GM18502 (cell line): ENCODE measurements around the gene OR2A12.
"Not testable (repeated sequence)": the region's sequence is repeated elsewhere in the genome, so short reads cannot be mapped to it uniquely, and the experiment has no call there.

Experiments used
- ATAC-seq: cut with Tn5 transposase; IDR thresholded peaks from one replicate; pipeline ENCODE4 v1.9.1; 2021; ENCODE audit warnings: mild to moderate bottlenecking; ENCODE audit not compliant: unreplicated experiment, poor library complexity

The OR2A12 gene

GRCh38 chr7:144110272-144110671, 24.2 kb downstream of the OR2A12 start:
- ATAC-seq, result no peak

- ATAC-seq, result no peak
Observed at GRCh38 chr7:144113651-144114050, 27.6 kb downstream of the OR2A12 start.

GRCh38 chr7:144118341-144118740, 32.3 kb downstream of the OR2A12 start:
- ATAC-seq, result no peak

- no peak for ATAC-seq
Observed at GRCh38 chr7:144122876-144123275, 36.8 kb downstream of the OR2A12 start, which contains the start of gene OR2A14. TSS of gene OR2A14 (plus strand) at chr7:144123176. CDS start at chr7:144129113, 5,937 bp downstream.

- peak; percentile 100 for ATAC-seq
Observed at GRCh38 chr7:144127714-144128334, 41.7 kb downstream of the OR2A12 start.

GRCh38 chr7:144129601-144130000, 43.5 kb downstream of the OR2A12 start:
- ATAC-seq, result not testable (repeated sequence)

GRCh38 chr7:144130730-144131129, 44.7 kb downstream of the OR2A12 start:
- no peak for ATAC-seq

- no peak for ATAC-seq
Observed at GRCh38 chr7:144132262-144132661, 46.2 kb downstream of the OR2A12 start.

- no peak for ATAC-seq
Observed at GRCh38 chr7:144133307-144133706, 47.2 kb downstream of the OR2A12 start.

- ATAC-seq, result no peak
Observed at GRCh38 chr7:144134116-144134515, 48.0 kb downstream of the OR2A12 start.

- no peak for ATAC-seq
Observed at GRCh38 chr7:144137501-144137900, 51.4 kb downstream of the OR2A12 start.

GRCh38 chr7:144142187-144142586, 56.1 kb downstream of the OR2A12 start:
- ATAC-seq, result no peak

- no peak for ATAC-seq
Observed at GRCh38 chr7:144144426-144144825, 58.3 kb downstream of the OR2A12 start.

- ATAC-seq, result no peak
Observed at GRCh38 chr7:144148224-144148827, 62.2 kb downstream of the OR2A12 start.
